Right lobe of liver (tissue), 6 donors: ENCODE data around the gene MINK1. TPM values are rescaled to one million over a fixed set of nuclear protein-coding genes. Genes with fewer than 3 reads are reported as not detected.

Experiments
- ATAC-seq, 4 donors: fragments of 200-7000 bp; cut with Tn5 transposase; one replicate each; pipeline ENCODE4 v1.9.1; 2020; ENCODE audit warnings: mild to moderate bottlenecking in 4 of 4, moderate library complexity in 4 of 4
- DNase-seq, 3 donors: peaks; one replicate each; pipeline ENCODE4 v3.0.0-alpha.2; 2020
- H3K27ac ChIP-seq, 3 donors: fragments of 200-600 bp; one replicate each; pipeline ENCODE4 v1.8.0; 2022
- H3K27me3 ChIP-seq, 2 donors: fragments of 200-600 bp; one replicate each; pipeline ENCODE4 v1.8.0; 2022
- H3K36me3 ChIP-seq, 4 donors: fragments of 200-600 bp; sonication (generic) in 1 of 4; one replicate each; pipeline versions ENCODE4 v1.5.1 to v1.8.0; 2017 to 2022; ENCODE audit warnings: control low read depth in 1 of 4
- H3K4me1 ChIP-seq, 4 donors: fragments of 200-600 bp; sonication (generic) in 1 of 4; one replicate each; pipeline versions ENCODE4 v1.5.1 to v1.8.0; 2017 to 2022; ENCODE audit warnings: control low read depth in 1 of 4
- H3K4me3 ChIP-seq, 3 donors: fragments of 200-600 bp; one replicate each; pipeline ENCODE4 v1.8.0; 2022
- H3K9me3 ChIP-seq, 4 donors: fragments of 200-600 bp; sonication (generic) in 1 of 4; one replicate each; pipeline versions ENCODE4 v1.5.1 to v1.8.0; 2017 to 2022; ENCODE audit warnings: control low read depth in 1 of 4
- POLR2A ChIP-seq: fragments of 450-650 bp; IDR thresholded peaks from one replicate; pipeline ENCODE4 v1.6.1; 2017; ENCODE audit warnings: antibody characterized with exemption, mild to moderate bottlenecking
- WGBS: methylation state at CpG from one replicate; pipeline ENCODE4 v1.1.6; 2018; ENCODE audit warnings: low coverage, low lambda C conversion rate; ENCODE audit not compliant: insufficient coverage; ENCODE audit errors: missing lambda C conversion rate; 5-methylcytosine and 5-hydroxymethylcytosine counted together
- intact Hi-C, 2 donors: fragments of 100-400 bp; cut with DNase I; formaldehyde crosslinking; loops; one replicate each; pipeline versions ENCODE4 v1.11.2 to v1.14.1; 2022
- total RNA-seq, 6 experiments: library from RNA; depleted of rRNA in 2 of 6; stranded (reverse); fragments of >200 nt in 2 of 6; fragmentation: NEBNext Ultra II Directional in 3 of 6; extraction: Animal tissue kit (Norgen Biotek cat#: 25700) in 3 of 6; gene quantifications; one replicate each; pipeline versions ENCODE4 v1.1.0 to v1.2.4, GENCODE V29; 2016 to 2023
- TF ChIP-seq, protein P1 (sequence below), 4 donors: fragments of 200-600 bp in 3 of 4; fragments of 450-650 bp in 1 of 4; IDR thresholded peaks; one replicate each; pipeline versions ENCODE4 v1.5.1 to v1.8.0; 2016 to 2022; ENCODE audit warnings: antibody characterized with exemption in 4 of 4, mild to moderate bottlenecking in 2 of 4
- donor health status: DM: no; HTN: yes; CAD: no.
- donor health status: DM: no; HTN: no; CAD: no.
- donor health status: DM: no; HTN: no; CAD: no.
- donor health status: DM: no; HTN: yes; CAD: no.
- donor health status: DM: no; HTN: yes; CAD: no.

The MINK1 gene
- total RNA-seq, 6 experiments from 2014 or later: 20.3 to 42.5 (median 28.0) TPM

DNA sequence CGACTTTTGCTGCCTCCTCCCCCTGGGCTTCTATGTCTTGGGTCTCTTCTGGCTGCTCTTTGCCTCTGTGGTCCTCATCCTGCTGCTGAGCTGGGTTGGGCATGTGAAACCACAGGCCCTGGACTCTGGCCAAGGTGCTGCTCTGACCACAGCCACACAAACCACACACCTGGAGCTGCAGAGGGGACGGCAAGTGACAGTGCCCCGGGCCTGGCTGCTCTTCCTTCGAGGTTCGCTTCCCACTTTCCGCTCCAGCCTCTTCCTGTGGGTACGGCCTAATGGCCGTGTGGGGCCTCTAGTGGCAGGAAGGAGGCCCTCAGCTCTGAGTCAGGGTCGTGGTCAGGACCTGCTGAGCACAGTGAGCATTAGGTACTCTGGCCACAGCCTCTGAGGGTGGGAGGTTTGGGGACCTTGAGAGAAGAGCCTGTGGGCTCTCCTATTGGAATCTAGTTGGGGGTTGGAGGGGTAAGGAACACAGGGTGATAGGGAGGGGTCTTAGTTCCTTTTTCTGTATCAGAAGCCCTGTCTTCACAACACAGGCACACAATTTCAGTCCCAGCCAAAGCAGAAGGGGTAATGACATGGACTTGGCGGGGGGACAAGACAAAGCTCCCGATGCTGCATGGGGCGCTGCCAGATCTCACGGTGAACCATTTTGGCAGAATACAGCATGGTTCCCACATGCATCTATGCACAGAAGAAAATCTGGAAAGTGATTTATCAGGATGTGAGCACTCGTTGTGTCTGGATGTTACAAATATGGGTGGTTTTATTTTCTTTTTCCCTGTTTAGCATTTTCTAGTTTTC, 101.2 kb downstream of the MINK1 start:
- ATAC-seq: peak; percentile 51 to 70 (median 59)
- Histone ChIP-seq H3K9me3 (no peaks in the 10 kb centered on the region), H3K27ac (no peak overlapping the region), H3K4me1 (peaks cover 0 to 21% (median 9%) of the 10 kb centered on the region in 4 donors), H3K27me3 (no peaks in the 10 kb centered on the region), H3K36me3 (peaks cover 0 to 18% (median 2%) of the 10 kb centered on the region in 4 donors), H3K4me3 (no peak overlapping the region)
- 18% methylated on average over 14 of the region's 14 CpGs for WGBS
- DNase-seq: peak in 2 of 3 donors; percentile 53 to 76
- intact Hi-C loops: no loop called here
- no peak for TF ChIP-seq POLR2A
- TF ChIP-seq, protein P1, sequence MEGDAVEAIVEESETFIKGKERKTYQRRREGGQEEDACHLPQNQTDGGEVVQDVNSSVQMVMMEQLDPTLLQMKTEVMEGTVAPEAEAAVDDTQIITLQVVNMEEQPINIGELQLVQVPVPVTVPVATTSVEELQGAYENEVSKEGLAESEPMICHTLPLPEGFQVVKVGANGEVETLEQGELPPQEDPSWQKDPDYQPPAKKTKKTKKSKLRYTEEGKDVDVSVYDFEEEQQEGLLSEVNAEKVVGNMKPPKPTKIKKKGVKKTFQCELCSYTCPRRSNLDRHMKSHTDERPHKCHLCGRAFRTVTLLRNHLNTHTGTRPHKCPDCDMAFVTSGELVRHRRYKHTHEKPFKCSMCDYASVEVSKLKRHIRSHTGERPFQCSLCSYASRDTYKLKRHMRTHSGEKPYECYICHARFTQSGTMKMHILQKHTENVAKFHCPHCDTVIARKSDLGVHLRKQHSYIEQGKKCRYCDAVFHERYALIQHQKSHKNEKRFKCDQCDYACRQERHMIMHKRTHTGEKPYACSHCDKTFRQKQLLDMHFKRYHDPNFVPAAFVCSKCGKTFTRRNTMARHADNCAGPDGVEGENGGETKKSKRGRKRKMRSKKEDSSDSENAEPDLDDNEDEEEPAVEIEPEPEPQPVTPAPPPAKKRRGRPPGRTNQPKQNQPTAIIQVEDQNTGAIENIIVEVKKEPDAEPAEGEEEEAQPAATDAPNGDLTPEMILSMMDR (IDR thresholded peaks at IDR 0.05): peak in 2 of 4 donors; percentile 26 to 31

DNA sequence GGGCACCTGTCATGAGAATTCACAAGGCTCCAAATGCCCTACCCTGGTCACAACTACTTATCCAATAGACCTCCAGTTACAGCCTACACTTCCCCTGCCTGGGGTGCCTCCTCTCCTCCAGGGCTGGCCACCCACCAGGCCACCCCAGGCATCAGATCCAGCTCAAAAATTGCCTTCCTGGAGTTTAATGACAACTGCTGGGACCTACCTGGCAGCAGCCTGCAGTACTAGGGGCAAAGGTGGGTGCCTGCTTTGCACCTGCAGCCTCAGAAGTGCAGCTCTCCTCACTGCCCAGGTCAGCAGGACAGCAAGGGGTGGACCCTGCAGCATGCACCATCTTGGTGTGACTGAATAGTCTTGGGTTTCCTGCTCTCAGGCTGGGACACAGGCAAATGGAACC, 102.5 kb downstream of the MINK1 start:
- intact Hi-C loops: no loop called here
- Histone ChIP-seq H3K27me3 (no peaks in the 10 kb centered on the region), H3K4me1 (peaks cover 0 to 21% (median 9%) of the 10 kb centered on the region in 4 donors), H3K36me3 (peaks cover 0 to 18% (median 2%) of the 10 kb centered on the region in 4 donors), H3K4me3 (no peak overlapping the region), H3K9me3 (no peaks in the 10 kb centered on the region), H3K27ac (no peak overlapping the region)
- DNase-seq (no peak), ATAC-seq (no peak)
- no peak for TF ChIP-seq POLR2A
- TF ChIP-seq, protein P1 (IDR thresholded peaks at IDR 0.05): no peak

DNA sequence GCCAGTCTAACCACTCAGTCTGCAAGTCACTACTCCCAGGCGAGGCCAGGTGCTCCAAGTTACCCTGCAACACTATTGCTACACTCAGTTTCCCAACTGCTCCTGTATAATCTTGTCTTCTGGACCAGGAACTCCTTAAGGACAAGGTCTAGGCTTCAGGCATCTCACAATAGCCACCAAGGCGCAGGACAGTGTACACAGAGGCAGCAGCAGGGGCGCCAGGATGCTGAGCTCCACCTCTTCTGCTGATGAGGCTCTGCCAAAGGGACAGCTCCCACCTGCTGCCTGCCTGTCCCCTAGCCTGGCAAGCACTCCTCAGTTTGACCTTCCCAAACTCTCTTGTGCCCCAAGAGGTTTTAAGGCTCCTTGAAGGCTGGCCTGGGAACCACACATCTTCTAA, 103.3 kb downstream of the MINK1 start:
- Histone ChIP-seq H3K27me3 (no peaks in the 10 kb centered on the region), H3K36me3 (peaks cover 0 to 18% (median 2%) of the 10 kb centered on the region in 4 donors), H3K9me3 (no peaks in the 10 kb centered on the region), H3K27ac (no peak overlapping the region), H3K4me1 (peaks cover 0 to 28% (median 12%) of the 10 kb centered on the region in 4 donors), H3K4me3 (no peak overlapping the region)
- DNase-seq: no peak
- no peak for ATAC-seq
- TF ChIP-seq, protein P1 (IDR thresholded peaks at IDR 0.05): no peak
- no peak for TF ChIP-seq POLR2A
- intact Hi-C loops: no loop called here
- 100% methylated on average over 2 of the region's 3 CpGs for WGBS

DNA sequence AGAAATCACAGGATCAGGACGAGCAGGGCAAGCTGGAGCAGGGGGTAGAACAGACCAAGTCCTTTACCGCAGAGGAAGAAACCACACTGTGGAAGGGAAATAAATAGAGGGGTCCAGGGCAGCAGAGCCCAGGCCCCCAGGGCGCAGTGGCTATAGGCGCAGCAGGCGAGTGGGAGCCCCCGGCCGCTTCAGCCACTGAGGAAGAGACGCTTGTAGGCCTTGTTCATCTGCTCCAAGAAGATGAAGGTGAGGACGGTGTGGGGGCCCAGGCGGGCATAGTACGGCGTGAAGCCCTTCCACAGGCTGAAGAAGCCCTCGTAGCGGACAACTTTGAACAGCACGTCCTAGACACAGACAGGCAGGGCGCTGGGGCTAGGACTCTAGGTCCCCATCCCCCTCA, 104.4 kb downstream of the MINK1 start:
- no peak overlapping the region for H3K4me3 ChIP-seq
- no peaks in the 10 kb centered on the region for H3K9me3 ChIP-seq
- ATAC-seq (no peak), DNase-seq (no peak)
- no peaks in the 10 kb centered on the region for H3K27me3 ChIP-seq
- WGBS: no CpG with 5 or more reads among the region's 16 CpGs
- intact Hi-C loops: no loop called here
- no peak for TF ChIP-seq POLR2A
- TF ChIP-seq, protein P1 (IDR thresholded peaks at IDR 0.05): no peak
- no peak overlapping the region for H3K27ac ChIP-seq
- H3K4me1 ChIP-seq: peaks cover 0 to 34% (median 14%) of the 10 kb centered on the region in 4 donors
- H3K36me3 ChIP-seq: peaks cover 0 to 22% (median 2%) of the 10 kb centered on the region in 4 donors
